Liver (tissue), 3 donors: ENCODE data around the gene SLIT3.

Experiments
- CTCF ChIP-seq: fragments of 150-350 bp; IDR thresholded peaks from 2 replicates; pipeline ENCODE4 v1.5.1; 2017; ENCODE audit warnings: improper control_type of control experiment, low read depth, low read length; ENCODE audit not compliant: missing input control
- EGR1 ChIP-seq, 2 donors: IDR thresholded peaks; 2 replicates each; pipeline ENCODE4 v1.6.1; 2016 to 2018; ENCODE audit warnings: antibody characterized with exemption in 2 of 2, low read depth in 2 of 2
- GABPA ChIP-seq, 2 donors: IDR thresholded peaks in 1 of 2; conservative IDR thresholded peaks in 1 of 2; 2 replicates each; pipeline ENCODE4 v1.6.1; 2016; ENCODE audit warnings: antibody characterized with exemption in 2 of 2, mild to moderate bottlenecking in 1 of 2, moderate library complexity in 1 of 2
- HNF4G ChIP-seq: IDR thresholded peaks from 2 replicates; pipeline ENCODE4 v1.6.1; 2016; ENCODE audit warnings: antibody characterized with exemption
- JUND ChIP-seq, 2 donors: IDR thresholded peaks; 2 replicates each; pipeline ENCODE4 v1.6.1; 2016; ENCODE audit warnings: antibody characterized with exemption in 2 of 2
- MAX ChIP-seq: IDR thresholded peaks from 2 replicates; pipeline ENCODE4 v1.6.1; 2016; ENCODE audit warnings: antibody characterized with exemption
- RAD21 ChIP-seq, 2 donors: IDR thresholded peaks; 2 replicates each; pipeline ENCODE4 v1.6.1; 2016; ENCODE audit warnings: antibody characterized with exemption in 2 of 2, mild to moderate bottlenecking in 2 of 2
- REST ChIP-seq: IDR thresholded peaks from 2 replicates; pipeline ENCODE4 v1.6.1; 2016; ENCODE audit warnings: antibody characterized with exemption, mild to moderate bottlenecking
- RXRA ChIP-seq, 2 donors: IDR thresholded peaks; 2 replicates each; pipeline ENCODE4 v1.6.1; 2017 to 2018; ENCODE audit warnings: antibody characterized with exemption in 2 of 2, mild to moderate bottlenecking in 1 of 2
- SP1 ChIP-seq: IDR thresholded peaks from 2 replicates; pipeline ENCODE4 v1.6.1; 2018; ENCODE audit warnings: antibody characterized with exemption, mild to moderate bottlenecking
- TAF1 ChIP-seq: conservative IDR thresholded peaks from 2 replicates; pipeline ENCODE4 v1.6.1; 2016; ENCODE audit warnings: antibody characterized with exemption, mild to moderate bottlenecking
- YY1 ChIP-seq: IDR thresholded peaks from 2 replicates; pipeline ENCODE4 v1.6.1; 2016; ENCODE audit warnings: antibody characterized with exemption, mild to moderate bottlenecking
- ZBTB33 ChIP-seq: IDR thresholded peaks from 2 replicates; pipeline ENCODE4 v1.6.1; 2016; ENCODE audit warnings: antibody characterized with exemption
- donor health status: healthy.
- donor health status: healthy.

GRCh38 chr5:168879929-168880328, 421.0 kb downstream of the SLIT3 start:
- TF ChIP-seq CTCF (no peak), JUND (IDR thresholded peaks at IDR 0.05) (no peak), MAX (peak; percentile 91), RAD21 (IDR thresholded peaks at IDR 0.05) (peak; percentile 16 to 34), YY1 (peak; percentile 74), GABPA (IDR thresholded peaks at IDR 0.05 in 1 of 2, conservative IDR thresholded peaks at IDR 0.05 in 1 of 2) (peak in 1 of 2 donors; percentile 41), EGR1 (IDR thresholded peaks at IDR 0.05; ENCODE audit: low read depth in 2 of 2) (peak; percentile 54 to 77), TAF1 (no peak), REST (no peak), ZBTB33 (no peak), SP1 (peak; percentile 54), RXRA (IDR thresholded peaks at IDR 0.05) (peak; percentile 24 to 61), HNF4G (no peak)
